Mucosa of rectum (tissue), 2 donors: ENCODE data around the gene RBM26.
"Not testable (repeated sequence)": the region's sequence is repeated elsewhere in the genome, so short reads cannot be mapped to it uniquely, and the experiment has no call there.

Experiments used
- H3K27ac ChIP-seq, 2 donors: one replicate each; pipeline ENCODE4 v1.7.0; 2013; ENCODE audit warnings: inconsistent platforms in 2 of 2, low read depth in 2 of 2, low read length in 2 of 2
- H3K27me3 ChIP-seq, 2 donors: one replicate each; pipeline ENCODE4 v1.7.0; 2013; ENCODE audit warnings: low read length in 2 of 2; ENCODE audit not compliant: control insufficient read depth in 2 of 2, insufficient read depth in 2 of 2
- H3K36me3 ChIP-seq, 2 donors: one replicate each; pipeline ENCODE4 v1.7.0; 2013; ENCODE audit warnings: low read length in 2 of 2; ENCODE audit not compliant: control insufficient read depth in 2 of 2, insufficient read depth in 2 of 2
- H3K4me1 ChIP-seq, 2 donors: one replicate each; pipeline ENCODE4 v1.7.0; 2013; ENCODE audit warnings: low read length in 2 of 2, mild to moderate bottlenecking in 1 of 2; ENCODE audit not compliant: control insufficient read depth in 2 of 2, insufficient read depth in 2 of 2
- H3K4me3 ChIP-seq, 2 donors: one replicate each; pipeline ENCODE4 v1.7.0; 2013; ENCODE audit warnings: low read length in 2 of 2
- H3K9ac ChIP-seq, 2 donors: one replicate each; pipeline ENCODE4 v1.7.0; 2013; ENCODE audit warnings: low read length in 2 of 2, low read depth in 1 of 2, mild to moderate bottlenecking in 1 of 2
- H3K9me3 ChIP-seq, 2 donors: one replicate each; pipeline ENCODE4 v1.7.0; 2013; ENCODE audit warnings: low read length in 2 of 2; ENCODE audit not compliant: control insufficient read depth in 2 of 2
- donor health status: healthy.
- donor health status: Normal muscosa, but diverticular disease.

Gene RBM26

GRCh38 chr13:79374578-79374977 is 31.5 kb downstream of the RBM26 start:
- no peaks in the 10 kb centered on the region for H3K9me3 ChIP-seq
- H3K36me3 ChIP-seq: peaks cover 32 to 43% of the 10 kb centered on the region in 2 donors
- H3K27me3 ChIP-seq: no peaks in the 10 kb centered on the region
- no peaks in the 10 kb centered on the region for H3K4me1 ChIP-seq
- H3K9ac ChIP-seq: no peak overlapping the region
- no peak overlapping the region for H3K27ac ChIP-seq
- H3K4me3 ChIP-seq: no peak overlapping the region

DNA sequence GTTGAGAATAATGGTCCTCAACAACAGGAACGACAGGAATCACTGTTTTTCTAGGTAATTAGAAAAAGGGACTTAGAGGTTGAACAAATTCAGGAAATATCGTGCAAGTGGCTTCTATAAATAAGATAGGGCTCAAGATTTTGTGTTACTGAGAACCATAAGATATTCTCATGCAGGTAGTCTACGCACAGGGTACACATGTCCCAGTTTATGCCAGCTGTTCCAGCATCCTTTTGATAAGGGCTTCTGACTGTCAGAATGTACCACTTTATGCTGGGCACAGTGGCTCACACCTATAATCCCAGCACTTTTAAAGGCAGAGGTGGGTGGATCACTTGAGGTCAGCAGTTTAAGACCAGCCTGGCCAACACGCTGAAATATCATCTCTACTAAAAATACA is 32.1 kb downstream of the RBM26 start:
- Histone ChIP-seq H3K27ac (no peak overlapping the region), H3K9ac (no peak overlapping the region), H3K27me3 (no peaks in the 10 kb centered on the region), H3K4me3 (no peak overlapping the region), H3K36me3 (peaks cover 32 to 45% of the 10 kb centered on the region in 2 donors), H3K9me3 (no peaks in the 10 kb centered on the region), H3K4me1 (no peaks in the 10 kb centered on the region)

- no peak overlapping the region for H3K9ac ChIP-seq
- no peaks in the 10 kb centered on the region for H3K4me1 ChIP-seq
- H3K9me3 ChIP-seq: no peaks in the 10 kb centered on the region
- H3K4me3 ChIP-seq: no peak overlapping the region
- H3K27ac ChIP-seq: no peak overlapping the region
- no peaks in the 10 kb centered on the region for H3K27me3 ChIP-seq
- peaks cover 46 to 56% of the 10 kb centered on the region in 2 donors for H3K36me3 ChIP-seq
Measured at GRCh38 chr13:79369226-79369625, 36.8 kb downstream of the RBM26 start.

- Histone ChIP-seq H3K9me3 (no peaks in the 10 kb centered on the region), H3K36me3 (peaks cover 52 to 69% of the 10 kb centered on the region in 2 donors), H3K27me3 (no peaks in the 10 kb centered on the region)
Measured at GRCh38 chr13:79365981-79366380, 40.1 kb downstream of the RBM26 start.

DNA sequence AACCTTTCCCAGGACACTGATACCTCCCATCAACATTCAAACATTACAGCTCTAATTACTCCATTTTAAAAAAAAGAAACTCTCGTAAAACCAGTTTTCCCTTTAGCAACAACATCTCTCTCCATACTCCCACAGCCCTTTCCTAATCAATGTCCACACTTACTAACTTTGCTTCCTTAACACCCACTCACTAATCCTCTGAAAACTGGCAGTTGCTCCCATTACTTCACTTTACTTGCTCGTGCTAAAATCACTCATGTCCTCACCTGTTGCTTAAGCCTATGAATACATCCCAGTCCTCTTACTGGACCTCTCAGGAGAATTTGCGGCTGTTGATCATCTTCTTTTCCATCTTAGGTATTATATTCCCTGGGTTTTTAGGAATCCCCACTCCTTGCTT is 44.8 kb downstream of the RBM26 start:
- no peak overlapping the region for H3K9ac ChIP-seq
- H3K27ac ChIP-seq: no peak overlapping the region
- H3K9me3 ChIP-seq: no peaks in the 10 kb centered on the region
- no peaks in the 10 kb centered on the region for H3K4me1 ChIP-seq
- peaks cover 43 to 49% of the 10 kb centered on the region in 2 donors for H3K36me3 ChIP-seq
- no peak overlapping the region for H3K4me3 ChIP-seq
- no peaks in the 10 kb centered on the region for H3K27me3 ChIP-seq

More at GRCh38 chr13:79365981-79366380, 40.1 kb downstream of the RBM26 start:
- H3K27ac ChIP-seq: no peak overlapping the region
- no peaks in the 10 kb centered on the region for H3K4me1 ChIP-seq
- no peak overlapping the region for H3K9ac ChIP-seq
- H3K4me3 ChIP-seq: no peak overlapping the region

GRCh38 chr13:79360095-79360494 is 46.0 kb downstream of the RBM26 start:
- Histone ChIP-seq H3K9ac (no peak overlapping the region), H3K27me3 (no peaks in the 10 kb centered on the region), H3K36me3 (peaks cover 38 to 46% of the 10 kb centered on the region in 2 donors), H3K4me1 (no peaks in the 10 kb centered on the region), H3K4me3 (no peak overlapping the region), H3K27ac (no peak overlapping the region), H3K9me3 (no peaks in the 10 kb centered on the region)

DNA sequence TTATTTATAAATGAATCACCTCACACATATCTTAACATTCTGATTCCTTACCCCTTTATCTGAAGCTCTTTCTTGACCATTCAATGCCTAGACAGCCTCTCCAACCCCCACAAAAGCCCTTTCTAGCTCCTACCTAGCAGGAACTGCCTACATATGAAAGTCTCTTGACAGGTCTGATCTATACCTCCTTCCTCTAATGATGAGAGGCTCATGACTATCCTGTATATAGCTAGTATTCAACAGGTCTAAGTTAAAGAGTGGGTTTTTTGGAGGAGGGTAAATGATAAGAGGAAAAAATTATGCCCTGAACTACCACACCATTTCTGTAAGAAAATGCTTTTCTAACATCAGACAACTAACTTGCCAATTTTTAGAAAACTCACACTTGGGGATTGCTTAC is 47.0 kb downstream of the RBM26 start:
- Histone ChIP-seq H3K4me3 (no peak overlapping the region), H3K4me1 (no peaks in the 10 kb centered on the region), H3K9ac (no peak overlapping the region), H3K27me3 (no peaks in the 10 kb centered on the region), H3K27ac (no peak overlapping the region), H3K36me3 (peaks cover 38 to 46% of the 10 kb centered on the region in 2 donors), H3K9me3 (no peaks in the 10 kb centered on the region)

DNA sequence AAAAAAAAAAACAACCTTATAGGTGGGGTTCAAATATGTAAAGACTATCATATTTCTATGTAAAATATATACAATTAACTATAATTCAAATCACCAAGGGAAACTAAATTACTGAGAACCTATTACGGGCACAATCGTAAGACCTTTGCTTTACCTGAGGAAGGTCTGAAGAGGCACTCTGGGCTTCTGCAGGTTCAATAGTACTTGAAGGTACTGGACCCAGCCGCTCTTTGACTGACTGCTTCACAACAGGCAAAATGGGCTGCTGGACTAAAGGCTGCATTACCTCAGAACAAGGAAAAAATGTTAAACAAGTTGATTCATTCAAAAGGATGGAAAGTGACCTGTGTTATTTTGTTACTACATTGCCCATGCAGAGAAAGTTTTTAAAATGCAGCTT is 51.8 kb downstream of the RBM26 start:
- no peaks in the 10 kb centered on the region for H3K27me3 ChIP-seq
- H3K36me3 ChIP-seq: peaks cover 41 to 55% of the 10 kb centered on the region in 2 donors

DNA sequence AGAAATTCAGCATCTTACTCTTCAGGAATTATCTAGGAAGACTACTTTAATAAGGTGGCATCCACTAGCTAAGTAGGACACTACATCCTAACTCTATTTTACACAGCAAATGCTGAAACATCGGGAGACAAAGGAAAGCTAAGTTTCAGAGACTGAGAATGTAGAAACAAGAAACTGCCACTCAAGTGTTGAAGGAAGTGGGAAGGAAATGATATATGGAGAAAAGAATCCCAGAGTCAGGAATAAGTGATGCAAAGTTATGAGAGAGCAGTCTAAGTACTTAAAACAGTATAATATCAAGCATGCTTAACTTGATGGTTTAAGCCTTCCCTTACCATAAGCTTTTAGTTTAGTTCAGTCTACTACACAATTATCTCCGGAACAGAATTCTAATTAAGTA is 52.4 kb downstream of the RBM26 start:
- Histone ChIP-seq H3K36me3 (peaks cover 36 to 49% of the 10 kb centered on the region in 2 donors), H3K4me1 (no peaks in the 10 kb centered on the region), H3K9me3 (no peaks in the 10 kb centered on the region), H3K27ac (no peak overlapping the region), H3K27me3 (no peaks in the 10 kb centered on the region), H3K4me3 (no peak overlapping the region), H3K9ac (no peak overlapping the region)

More for the DNA sequence above, 51.8 kb downstream of the RBM26 start:
- H3K4me1 ChIP-seq: no peaks in the 10 kb centered on the region
- no peak overlapping the region for H3K9ac ChIP-seq
- H3K9me3 ChIP-seq: no peaks in the 10 kb centered on the region
- H3K4me3 ChIP-seq: no peak overlapping the region
- H3K27ac ChIP-seq: no peak overlapping the region

- Histone ChIP-seq H3K4me1 (no peaks in the 10 kb centered on the region), H3K9me3 (no peaks in the 10 kb centered on the region), H3K9ac (no peak overlapping the region), H3K36me3 (peaks cover 30 to 45% of the 10 kb centered on the region in 2 donors), H3K27ac (no peak overlapping the region), H3K4me3 (no peak overlapping the region), H3K27me3 (no peaks in the 10 kb centered on the region)
Measured at GRCh38 chr13:79352107-79352506, 53.9 kb downstream of the RBM26 start.

GRCh38 chr13:79349608-79350007 is 56.4 kb downstream of the RBM26 start:
- H3K27ac ChIP-seq: not testable (repeated sequence)

More at GRCh38 chr13:79349608-79350007, 56.4 kb downstream of the RBM26 start:
- not testable (repeated sequence) for H3K27me3 ChIP-seq, H3K4me3 ChIP-seq, H3K9ac ChIP-seq, H3K4me1 ChIP-seq, H3K9me3 ChIP-seq
- H3K36me3 ChIP-seq: peaks cover 24 to 43% of the 10 kb centered on the region in 2 donors
